Measurements from ENCODE around the gene KRTAP3-1.

The KRTAP3-1 gene

GRCh38 chr17:40974366-40974765 lies 34.6 kb downstream of the KRTAP3-1 start:
- DNase-seq = no peak

GRCh38 chr17:40967582-40967981 lies 41.3 kb downstream of the KRTAP3-1 start:
- no peak for DNase-seq

DNA sequence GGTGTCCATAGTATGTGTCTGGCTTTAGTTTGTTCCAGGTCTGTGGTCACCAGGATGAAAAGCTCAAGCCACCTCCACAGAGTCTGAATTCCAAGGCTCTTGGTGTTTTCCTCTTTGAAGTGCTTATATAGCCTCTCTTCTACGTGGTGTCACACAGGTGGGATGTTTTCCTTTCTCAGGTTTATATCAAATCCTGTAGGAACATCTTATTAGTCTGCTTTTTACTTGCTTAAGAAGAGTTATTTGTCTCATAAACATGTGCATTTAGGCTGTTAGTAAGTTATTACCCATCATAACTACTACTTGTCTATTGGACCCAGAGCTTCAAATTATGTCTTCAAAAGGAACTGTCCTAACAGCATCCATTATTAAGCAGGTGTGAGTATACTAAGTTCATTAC lies 42.1 kb downstream of the KRTAP3-1 start, which contains the start of gene KRT39:
TSS of gene KRT39 (minus strand) at position 101 of the 400 bp plus-strand sequence. CDS start at position 9, 92 bp downstream.
- DNase-seq = no peak

- peak; percentile 72 for DNase-seq
These were observed 45.1 kb downstream of the KRTAP3-1 start for GRCh38 chr17:40963838-40964237.

DNA sequence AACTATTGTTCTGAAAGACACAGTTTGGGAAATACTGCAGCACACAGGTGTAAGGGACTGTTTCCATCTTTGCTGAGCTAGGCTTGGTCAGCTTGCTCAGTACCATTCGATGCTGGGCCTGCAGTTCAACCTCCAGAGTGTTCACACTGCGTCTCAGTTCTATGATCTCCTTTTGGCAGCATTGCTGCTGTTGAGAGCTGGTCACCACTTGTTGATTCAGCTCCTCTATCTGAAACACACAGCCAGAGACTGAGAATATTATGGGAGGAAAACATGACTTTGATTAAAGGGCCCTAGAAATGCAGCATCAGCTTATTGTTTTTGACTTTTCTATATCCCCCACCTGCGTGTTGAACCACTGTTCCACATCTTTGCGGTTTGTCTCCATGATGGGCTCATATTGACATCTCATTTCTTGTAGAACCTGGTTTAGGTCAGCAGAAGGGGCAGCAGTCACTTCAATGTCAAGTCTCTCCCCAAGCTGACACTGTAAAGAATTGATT lies 46.8 kb downstream of the KRTAP3-1 start:
- DNase-seq = no peak

- DNase-seq = no peak
These were observed 47.3 kb downstream of the KRTAP3-1 start for GRCh38 chr17:40961591-40961990.

- no peak for DNase-seq
These were observed 48.8 kb downstream of the KRTAP3-1 start for GRCh38 chr17:40960144-40960543.
